Neural cell (in vitro differentiated cells): Measurements from ENCODE around the gene TAPBP. TPM values are rescaled to one million over a fixed set of nuclear protein-coding genes. Genes with fewer than 3 reads are reported as not detected.

Experiments used
- H2AFZ ChIP-seq: fragments of 200-600, 300-800 bp; sonication (generic), shearing (Covaris generic); 2 replicates; pipeline ENCODE4 v1.6.0; 2014; ENCODE audit warnings: low read depth, mild to moderate bottlenecking, antibody characterized with exemption, low read length, moderate library complexity
- H3F3A ChIP-seq: fragments of 200-600 bp; shearing (Covaris generic); 2 replicates; pipeline ENCODE4 v1.6.1; 2016; ENCODE audit warnings: mild to moderate bottlenecking, moderate library complexity, mixed read lengths, antibody characterized with exemption, low read length; ENCODE audit not compliant: insufficient read depth, poor library complexity, severe bottlenecking
- H3K27ac ChIP-seq: fragments of 200-600, 300-800 bp; sonication (generic), shearing (Covaris generic); 2 replicates; pipeline ENCODE4 v1.5.1; 2014; ENCODE audit warnings: mild to moderate bottlenecking, low read length, moderate library complexity
- H3K27me3 ChIP-seq: fragments of 300-800, 200-600 bp; sonication (generic), shearing (Covaris generic); 2 replicates; pipeline ENCODE4 v1.6.0; 2014; ENCODE audit warnings: mild to moderate bottlenecking, low read depth, low read length, moderate library complexity; ENCODE audit not compliant: insufficient read depth
- H3K36me3 ChIP-seq: fragments of 300-800, 200-600 bp; sonication (generic), shearing (Covaris generic); 2 replicates; pipeline ENCODE4 v1.5.1; 2014; ENCODE audit warnings: mild to moderate bottlenecking, antibody characterized with exemption, low read length, moderate library complexity; ENCODE audit not compliant: insufficient read depth
- H3K4me2 ChIP-seq: fragments of 300-800, 200-600 bp; sonication (generic), shearing (Covaris generic); 2 replicates; pipeline ENCODE4 v1.6.0; 2014; ENCODE audit warnings: mild to moderate bottlenecking, low read length
- H3K4me3 ChIP-seq: fragments of 300-800, 200-600 bp; sonication (generic), shearing (Covaris generic); 2 replicates; pipeline ENCODE4 v1.5.1; 2014; ENCODE audit warnings: mild to moderate bottlenecking, low read length, moderate library complexity
- H3K79me2 ChIP-seq: fragments of 200-600 bp; shearing (Covaris generic); replicated peaks from 2 replicates; pipeline ENCODE4 v1.6.0; 2014; ENCODE audit warnings: mild to moderate bottlenecking, low read length, moderate library complexity; ENCODE audit not compliant: insufficient read depth
- H3K9ac ChIP-seq: fragments of 300-800, 200-600 bp; sonication (generic), shearing (Covaris generic); 2 replicates; pipeline ENCODE4 v1.6.1; 2016; ENCODE audit warnings: mild to moderate bottlenecking, low read length, mixed read lengths
- H3K9me2 ChIP-seq: fragments of 200-600 bp; shearing (Covaris generic); 2 replicates; pipeline ENCODE4 v1.6.1; 2016; ENCODE audit warnings: mild to moderate bottlenecking, low read length, mixed read lengths; ENCODE audit not compliant: insufficient read depth
- H3K9me3 ChIP-seq: fragments of 200-600, 300-800 bp; sonication (generic), shearing (Covaris generic); 2 replicates; pipeline ENCODE4 v1.6.1; 2016; ENCODE audit warnings: mild to moderate bottlenecking, mixed run types, low read length, moderate library complexity, mixed read lengths
- H4K20me1 ChIP-seq: fragments of 200-600 bp; shearing (Covaris generic); 2 replicates; pipeline ENCODE4 v1.6.1; 2016; ENCODE audit warnings: mild to moderate bottlenecking, mixed run types; ENCODE audit not compliant: insufficient read depth
- CTCF ChIP-seq: fragments of 450-650 bp; IDR thresholded peaks from 2 replicates; pipeline ENCODE4 v1.5.1; 2014; ENCODE audit warnings: antibody characterized with exemption, mild to moderate bottlenecking, moderate library complexity; ENCODE audit not compliant: poor library complexity, severe bottlenecking
- EP300 ChIP-seq: fragments of 450-650 bp; conservative IDR thresholded peaks from 2 replicates; pipeline ENCODE4 v1.6.1; 2014; ENCODE audit warnings: antibody characterized with exemption, mild to moderate bottlenecking, moderate library complexity; ENCODE audit not compliant: poor library complexity, severe bottlenecking
- EZH2 ChIP-seq: fragments of 200-600, 300-800 bp; shearing (Covaris generic), sonication (generic); IDR thresholded peaks from 2 replicates; pipeline ENCODE4 v1.6.1; 2014; ENCODE audit warnings: antibody characterized with exemption, low read length, borderline replicate concordance, mild to moderate bottlenecking; ENCODE audit not compliant: insufficient read depth, poor library complexity, severe bottlenecking
- MXI1 ChIP-seq: fragments of 450-650 bp; conservative IDR thresholded peaks from 2 replicates; pipeline ENCODE4 v1.6.1; 2014; ENCODE audit warnings: antibody characterized with exemption, mild to moderate bottlenecking; ENCODE audit not compliant: poor library complexity, severe bottlenecking
- POLR2AphosphoS5 ChIP-seq: IDR thresholded peaks from 2 replicates; pipeline ENCODE4 v1.6.1; 2012
- RAD21 ChIP-seq: fragments of 450-650 bp; conservative IDR thresholded peaks from 2 replicates; pipeline ENCODE4 v1.6.1; 2014; ENCODE audit warnings: antibody characterized with exemption, mild to moderate bottlenecking, moderate library complexity
- SMC3 ChIP-seq: fragments of 450-650 bp; conservative IDR thresholded peaks from 2 replicates; pipeline ENCODE4 v1.6.1; 2014; ENCODE audit warnings: antibody characterized with exemption, mild to moderate bottlenecking, moderate library complexity; ENCODE audit not compliant: poor library complexity
- TAF1 ChIP-seq: IDR thresholded peaks from 2 replicates; pipeline ENCODE4 v1.6.1; 2012; ENCODE audit warnings: low read depth
- polyA plus RNA-seq: library from polyadenylated mRNA; depleted of rRNA; stranded (reverse); fragments of >200 nt; gene quantifications from 2 replicates; pipeline ENCODE4 v1.2.3, GENCODE V29; 2014
- TF ChIP-seq, protein P1 (sequence below): IDR thresholded peaks from 2 replicates; pipeline ENCODE4 v1.6.1; 2012; ENCODE audit warnings: borderline replicate concordance

The TAPBP gene
- polyA plus RNA-seq, 1 donor from 2014 or later, result 1.2 TPM

DNA sequence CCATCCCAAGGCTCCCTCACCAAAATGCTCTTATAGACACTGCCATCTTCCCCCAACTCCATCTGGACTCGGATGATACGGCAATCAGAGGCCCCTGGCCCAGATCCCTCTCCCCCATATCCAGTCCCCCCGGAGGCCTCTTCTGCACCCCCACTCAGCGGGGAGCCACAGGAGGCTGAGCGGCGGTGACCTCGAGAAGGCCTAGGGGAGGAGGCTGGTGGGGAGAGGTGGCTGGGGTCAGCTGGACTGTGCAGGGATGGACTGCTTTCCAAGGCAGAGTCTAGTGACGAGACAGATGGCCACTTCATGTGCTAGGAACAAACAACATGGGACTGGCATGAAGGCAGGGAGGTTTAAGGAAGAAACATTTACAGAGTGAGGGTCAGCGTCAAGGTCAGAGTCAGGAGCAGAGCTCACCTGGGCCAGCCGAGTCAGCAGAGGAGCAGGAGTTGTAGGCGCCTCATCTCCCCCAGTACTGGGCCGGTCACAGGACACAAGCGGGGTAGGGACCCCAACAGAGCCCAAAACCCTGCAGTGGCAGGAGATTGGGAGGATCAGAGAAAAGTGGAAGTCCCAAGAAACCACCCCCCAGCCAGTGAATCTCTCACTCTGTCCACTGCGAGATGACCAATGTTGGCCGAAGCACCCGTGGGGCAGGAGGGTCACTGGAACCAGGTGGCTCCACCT, 20.7 kb downstream of the TAPBP start:
- H3K36me3 ChIP-seq, result no peaks in the 10 kb centered on the region

GRCh38 chr6:33290459-33290858, 23.4 kb downstream of the TAPBP start:
- H3K36me3 ChIP-seq, result no peaks in the 10 kb centered on the region
- no peak overlapping the region for H2AFZ ChIP-seq
- H3K4me3 ChIP-seq, result peak overlapping the region; percentile 82
- H3K79me2 ChIP-seq, result peaks cover 11% of the 10 kb centered on the region
- H3K27me3 ChIP-seq, result no peaks in the 10 kb centered on the region
- no peak overlapping the region for H3K27ac ChIP-seq
- H3K9ac ChIP-seq, result no peak overlapping the region
- H3F3A ChIP-seq, result no peaks in the 10 kb centered on the region
- H3K4me2 ChIP-seq, result peak overlapping the region; percentile 91
- no peaks in the 10 kb centered on the region for H3K9me2 ChIP-seq
- no peaks in the 10 kb centered on the region for H4K20me1 ChIP-seq
- TF ChIP-seq SMC3, result no peak
- TF ChIP-seq, protein P1, sequence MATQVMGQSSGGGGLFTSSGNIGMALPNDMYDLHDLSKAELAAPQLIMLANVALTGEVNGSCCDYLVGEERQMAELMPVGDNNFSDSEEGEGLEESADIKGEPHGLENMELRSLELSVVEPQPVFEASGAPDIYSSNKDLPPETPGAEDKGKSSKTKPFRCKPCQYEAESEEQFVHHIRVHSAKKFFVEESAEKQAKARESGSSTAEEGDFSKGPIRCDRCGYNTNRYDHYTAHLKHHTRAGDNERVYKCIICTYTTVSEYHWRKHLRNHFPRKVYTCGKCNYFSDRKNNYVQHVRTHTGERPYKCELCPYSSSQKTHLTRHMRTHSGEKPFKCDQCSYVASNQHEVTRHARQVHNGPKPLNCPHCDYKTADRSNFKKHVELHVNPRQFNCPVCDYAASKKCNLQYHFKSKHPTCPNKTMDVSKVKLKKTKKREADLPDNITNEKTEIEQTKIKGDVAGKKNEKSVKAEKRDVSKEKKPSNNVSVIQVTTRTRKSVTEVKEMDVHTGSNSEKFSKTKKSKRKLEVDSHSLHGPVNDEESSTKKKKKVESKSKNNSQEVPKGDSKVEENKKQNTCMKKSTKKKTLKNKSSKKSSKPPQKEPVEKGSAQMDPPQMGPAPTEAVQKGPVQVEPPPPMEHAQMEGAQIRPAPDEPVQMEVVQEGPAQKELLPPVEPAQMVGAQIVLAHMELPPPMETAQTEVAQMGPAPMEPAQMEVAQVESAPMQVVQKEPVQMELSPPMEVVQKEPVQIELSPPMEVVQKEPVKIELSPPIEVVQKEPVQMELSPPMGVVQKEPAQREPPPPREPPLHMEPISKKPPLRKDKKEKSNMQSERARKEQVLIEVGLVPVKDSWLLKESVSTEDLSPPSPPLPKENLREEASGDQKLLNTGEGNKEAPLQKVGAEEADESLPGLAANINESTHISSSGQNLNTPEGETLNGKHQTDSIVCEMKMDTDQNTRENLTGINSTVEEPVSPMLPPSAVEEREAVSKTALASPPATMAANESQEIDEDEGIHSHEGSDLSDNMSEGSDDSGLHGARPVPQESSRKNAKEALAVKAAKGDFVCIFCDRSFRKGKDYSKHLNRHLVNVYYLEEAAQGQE, result no peak
- TF ChIP-seq CTCF, result no peak
- TF ChIP-seq EP300, result no peak
- H3K9me3 ChIP-seq, result no peaks in the 10 kb centered on the region

More for the DNA sequence above, 20.7 kb downstream of the TAPBP start:
- Histone ChIP-seq H3K9ac (no peak overlapping the region), H3F3A (no peaks in the 10 kb centered on the region), H3K4me3 (no peak overlapping the region), H3K27me3 (no peaks in the 10 kb centered on the region), H3K79me2 (peaks cover 11% of the 10 kb centered on the region), H4K20me1 (no peaks in the 10 kb centered on the region), H2AFZ (no peak overlapping the region), H3K9me2 (no peaks in the 10 kb centered on the region), H3K4me2 (no peak overlapping the region), H3K9me3 (no peaks in the 10 kb centered on the region), H3K27ac (no peak overlapping the region)
- no peak for TF ChIP-seq TAF1
- TF ChIP-seq, protein P1, result no peak
- TF ChIP-seq EP300, result no peak
- no peak for TF ChIP-seq MXI1
- TF ChIP-seq CTCF, result no peak
- no peak for TF ChIP-seq EZH2
- no peak for TF ChIP-seq SMC3
- TF ChIP-seq POLR2AphosphoS5, result no peak
- TF ChIP-seq RAD21, result no peak
